ENCODE measurements around the gene ITPR2.

The ITPR2 gene

GRCh38 chr12:26828280-26829073, 4.5 kb downstream of the ITPR2 start:
- DNase-seq (ENCODE audit: low read depth in 1 of 2, low spot score in 1 of 2) = no peak
- Histone ChIP-seq H3K27ac (replicated peaks) (no peak overlapping the region), H3K4me3 (replicated peaks; ENCODE audit: insufficient read depth, low read length) (no peak overlapping the region), H3K27me3 (ENCODE audit: insufficient read depth, poor library complexity, severe bottlenecking) (no peaks in the 10 kb centered on the region)
- no peak for TF ChIP-seq POLR2AphosphoS5 (IDR thresholded peaks at IDR 0.05; ENCODE audit: low read depth)
- TF ChIP-seq CTCF (IDR thresholded peaks at IDR 0.05; ENCODE audit: insufficient read depth, low read length) = no peak
- TF ChIP-seq SPI1 (IDR thresholded peaks at IDR 0.05; ENCODE audit: borderline replicate concordance, low read depth) = no peak
- no peak for TF ChIP-seq GABPA (IDR thresholded peaks at IDR 0.05; ENCODE audit: low read depth)
- TF ChIP-seq, protein P1, sequence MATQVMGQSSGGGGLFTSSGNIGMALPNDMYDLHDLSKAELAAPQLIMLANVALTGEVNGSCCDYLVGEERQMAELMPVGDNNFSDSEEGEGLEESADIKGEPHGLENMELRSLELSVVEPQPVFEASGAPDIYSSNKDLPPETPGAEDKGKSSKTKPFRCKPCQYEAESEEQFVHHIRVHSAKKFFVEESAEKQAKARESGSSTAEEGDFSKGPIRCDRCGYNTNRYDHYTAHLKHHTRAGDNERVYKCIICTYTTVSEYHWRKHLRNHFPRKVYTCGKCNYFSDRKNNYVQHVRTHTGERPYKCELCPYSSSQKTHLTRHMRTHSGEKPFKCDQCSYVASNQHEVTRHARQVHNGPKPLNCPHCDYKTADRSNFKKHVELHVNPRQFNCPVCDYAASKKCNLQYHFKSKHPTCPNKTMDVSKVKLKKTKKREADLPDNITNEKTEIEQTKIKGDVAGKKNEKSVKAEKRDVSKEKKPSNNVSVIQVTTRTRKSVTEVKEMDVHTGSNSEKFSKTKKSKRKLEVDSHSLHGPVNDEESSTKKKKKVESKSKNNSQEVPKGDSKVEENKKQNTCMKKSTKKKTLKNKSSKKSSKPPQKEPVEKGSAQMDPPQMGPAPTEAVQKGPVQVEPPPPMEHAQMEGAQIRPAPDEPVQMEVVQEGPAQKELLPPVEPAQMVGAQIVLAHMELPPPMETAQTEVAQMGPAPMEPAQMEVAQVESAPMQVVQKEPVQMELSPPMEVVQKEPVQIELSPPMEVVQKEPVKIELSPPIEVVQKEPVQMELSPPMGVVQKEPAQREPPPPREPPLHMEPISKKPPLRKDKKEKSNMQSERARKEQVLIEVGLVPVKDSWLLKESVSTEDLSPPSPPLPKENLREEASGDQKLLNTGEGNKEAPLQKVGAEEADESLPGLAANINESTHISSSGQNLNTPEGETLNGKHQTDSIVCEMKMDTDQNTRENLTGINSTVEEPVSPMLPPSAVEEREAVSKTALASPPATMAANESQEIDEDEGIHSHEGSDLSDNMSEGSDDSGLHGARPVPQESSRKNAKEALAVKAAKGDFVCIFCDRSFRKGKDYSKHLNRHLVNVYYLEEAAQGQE (IDR thresholded peaks at IDR 0.05; ENCODE audit: insufficient replicate concordance, low read depth) = no peak

DNA sequence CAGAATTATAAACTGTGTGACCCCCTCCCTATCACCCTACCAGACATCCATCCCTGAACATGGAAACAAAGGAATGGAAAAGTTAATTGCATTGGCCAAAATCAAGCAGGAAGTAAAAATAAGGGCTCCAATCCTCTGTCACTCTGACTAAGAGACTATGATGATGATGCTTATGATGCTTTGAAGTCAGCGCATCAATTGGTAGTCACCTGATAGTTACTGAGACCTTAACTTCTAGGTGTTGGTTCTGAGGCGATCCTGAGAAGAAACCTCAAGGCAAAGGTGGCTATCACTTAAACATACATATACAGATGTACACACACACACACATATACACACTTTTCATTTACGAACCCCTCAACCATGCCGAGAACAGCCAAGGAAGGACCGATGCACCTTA, 6.6 kb downstream of the ITPR2 start:
- Histone ChIP-seq H3K4me3 (replicated peaks; ENCODE audit: insufficient read depth, low read length) (no peak overlapping the region), H3K27ac (replicated peaks) (no peak overlapping the region), H3K27me3 (ENCODE audit: insufficient read depth, poor library complexity, severe bottlenecking) (no peaks in the 10 kb centered on the region)
- DNase-seq (ENCODE audit: low read depth in 1 of 2, low spot score in 1 of 2) = no peak
- no peak for TF ChIP-seq GABPA (IDR thresholded peaks at IDR 0.05; ENCODE audit: low read depth)

- Histone ChIP-seq H3K4me3 (replicated peaks; ENCODE audit: insufficient read depth, low read length) (no peak overlapping the region), H3K27me3 (ENCODE audit: insufficient read depth, poor library complexity, severe bottlenecking) (no peaks in the 10 kb centered on the region), H3K27ac (replicated peaks) (no peak overlapping the region)
- no peak for TF ChIP-seq CTCF (IDR thresholded peaks at IDR 0.05; ENCODE audit: insufficient read depth, low read length)
- no peak for TF ChIP-seq SPI1 (IDR thresholded peaks at IDR 0.05; ENCODE audit: borderline replicate concordance, low read depth)
- no peak for TF ChIP-seq POLR2AphosphoS5 (IDR thresholded peaks at IDR 0.05; ENCODE audit: low read depth)
- TF ChIP-seq, protein P1 (IDR thresholded peaks at IDR 0.05; ENCODE audit: insufficient replicate concordance, low read depth) = no peak
- no peak for TF ChIP-seq GABPA (IDR thresholded peaks at IDR 0.05; ENCODE audit: low read depth)
- DNase-seq (ENCODE audit: low read depth in 1 of 2, low spot score in 1 of 2) = no peak
Measured at GRCh38 chr12:26825459-26826016, 7.5 kb downstream of the ITPR2 start.

- Histone ChIP-seq H3K4me3 (replicated peaks; ENCODE audit: insufficient read depth, low read length) (no peak overlapping the region), H3K27me3 (ENCODE audit: insufficient read depth, poor library complexity, severe bottlenecking) (no peaks in the 10 kb centered on the region), H3K27ac (replicated peaks) (no peak overlapping the region)
- no peak for TF ChIP-seq POLR2AphosphoS5 (IDR thresholded peaks at IDR 0.05; ENCODE audit: low read depth)
- TF ChIP-seq GABPA (IDR thresholded peaks at IDR 0.05; ENCODE audit: low read depth) = no peak
- TF ChIP-seq SPI1 (IDR thresholded peaks at IDR 0.05; ENCODE audit: borderline replicate concordance, low read depth) = no peak
- TF ChIP-seq, protein P1 (IDR thresholded peaks at IDR 0.05; ENCODE audit: insufficient replicate concordance, low read depth) = no peak
- TF ChIP-seq CTCF (IDR thresholded peaks at IDR 0.05; ENCODE audit: insufficient read depth, low read length) = no peak
- DNase-seq (ENCODE audit: low read depth in 1 of 2, low spot score in 1 of 2) = no peak
Measured at GRCh38 chr12:26823390-26823789, 9.6 kb downstream of the ITPR2 start.

All from HL-60 (cell line).